Liver (tissue), 3 donors: ENCODE results near the gene PARP8.

ENCODE experiments used
- ATF3 ChIP-seq: IDR thresholded peaks from 2 replicates; pipeline ENCODE4 v1.6.1; 2016; ENCODE audit warnings: antibody characterized with exemption
- EGR1 ChIP-seq, 2 donors: IDR thresholded peaks; 2 replicates each; pipeline ENCODE4 v1.6.1; 2016 to 2018; ENCODE audit warnings: antibody characterized with exemption in 2 of 2, low read depth in 2 of 2
- GABPA ChIP-seq, 2 donors: IDR thresholded peaks in 1 of 2; conservative IDR thresholded peaks in 1 of 2; 2 replicates each; pipeline ENCODE4 v1.6.1; 2016; ENCODE audit warnings: antibody characterized with exemption in 2 of 2, mild to moderate bottlenecking in 1 of 2, moderate library complexity in 1 of 2
- JUND ChIP-seq, 2 donors: IDR thresholded peaks; 2 replicates each; pipeline ENCODE4 v1.6.1; 2016; ENCODE audit warnings: antibody characterized with exemption in 2 of 2
- RAD21 ChIP-seq, 2 donors: IDR thresholded peaks; 2 replicates each; pipeline ENCODE4 v1.6.1; 2016; ENCODE audit warnings: antibody characterized with exemption in 2 of 2, mild to moderate bottlenecking in 2 of 2
- RXRA ChIP-seq, 2 donors: IDR thresholded peaks; 2 replicates each; pipeline ENCODE4 v1.6.1; 2017 to 2018; ENCODE audit warnings: antibody characterized with exemption in 2 of 2, mild to moderate bottlenecking in 1 of 2
- SP1 ChIP-seq: IDR thresholded peaks from 2 replicates; pipeline ENCODE4 v1.6.1; 2018; ENCODE audit warnings: antibody characterized with exemption, mild to moderate bottlenecking
- TF ChIP-seq, protein P1 (sequence below): fragments of 150-350 bp; IDR thresholded peaks from 2 replicates; pipeline ENCODE4 v1.5.1; 2017; ENCODE audit warnings: improper control_type of control experiment, low read depth, low read length; ENCODE audit not compliant: missing input control
- TF ChIP-seq, protein P2 (sequence below): IDR thresholded peaks from 2 replicates; pipeline ENCODE4 v1.6.1; 2016; ENCODE audit warnings: antibody characterized with exemption, mild to moderate bottlenecking
- donor health status: healthy.
- donor health status: healthy.

DNA sequence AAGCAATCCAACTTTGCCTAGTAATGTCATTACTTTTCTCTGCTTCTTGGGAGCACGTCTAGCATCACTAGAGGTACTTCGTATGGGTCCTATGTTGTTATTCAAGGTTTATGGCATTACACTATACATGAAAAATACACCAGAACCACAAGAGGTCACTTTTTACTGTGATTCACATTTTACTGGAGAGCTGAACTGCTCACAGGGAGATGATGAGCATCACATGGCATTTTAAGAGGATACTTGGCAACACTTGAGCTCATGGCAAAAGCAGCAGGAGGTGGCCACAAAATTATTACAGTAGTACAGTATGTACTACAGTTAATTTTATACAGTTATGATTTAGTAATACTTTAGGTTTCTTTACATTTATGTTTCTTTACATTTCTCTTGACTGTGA lies 223.4 kb downstream of the PARP8 start:
- TF ChIP-seq, protein P1, sequence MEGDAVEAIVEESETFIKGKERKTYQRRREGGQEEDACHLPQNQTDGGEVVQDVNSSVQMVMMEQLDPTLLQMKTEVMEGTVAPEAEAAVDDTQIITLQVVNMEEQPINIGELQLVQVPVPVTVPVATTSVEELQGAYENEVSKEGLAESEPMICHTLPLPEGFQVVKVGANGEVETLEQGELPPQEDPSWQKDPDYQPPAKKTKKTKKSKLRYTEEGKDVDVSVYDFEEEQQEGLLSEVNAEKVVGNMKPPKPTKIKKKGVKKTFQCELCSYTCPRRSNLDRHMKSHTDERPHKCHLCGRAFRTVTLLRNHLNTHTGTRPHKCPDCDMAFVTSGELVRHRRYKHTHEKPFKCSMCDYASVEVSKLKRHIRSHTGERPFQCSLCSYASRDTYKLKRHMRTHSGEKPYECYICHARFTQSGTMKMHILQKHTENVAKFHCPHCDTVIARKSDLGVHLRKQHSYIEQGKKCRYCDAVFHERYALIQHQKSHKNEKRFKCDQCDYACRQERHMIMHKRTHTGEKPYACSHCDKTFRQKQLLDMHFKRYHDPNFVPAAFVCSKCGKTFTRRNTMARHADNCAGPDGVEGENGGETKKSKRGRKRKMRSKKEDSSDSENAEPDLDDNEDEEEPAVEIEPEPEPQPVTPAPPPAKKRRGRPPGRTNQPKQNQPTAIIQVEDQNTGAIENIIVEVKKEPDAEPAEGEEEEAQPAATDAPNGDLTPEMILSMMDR, result no peak
- TF ChIP-seq RXRA (IDR thresholded peaks at IDR 0.05) (no peak), SP1 (no peak), EGR1 (IDR thresholded peaks at IDR 0.05; ENCODE audit: low read depth in 2 of 2) (no peak), ATF3 (no peak), JUND (IDR thresholded peaks at IDR 0.05) (no peak), GABPA (IDR thresholded peaks at IDR 0.05 in 1 of 2, conservative IDR thresholded peaks at IDR 0.05 in 1 of 2) (no peak), RAD21 (IDR thresholded peaks at IDR 0.05) (no peak)
- TF ChIP-seq, protein P2, sequence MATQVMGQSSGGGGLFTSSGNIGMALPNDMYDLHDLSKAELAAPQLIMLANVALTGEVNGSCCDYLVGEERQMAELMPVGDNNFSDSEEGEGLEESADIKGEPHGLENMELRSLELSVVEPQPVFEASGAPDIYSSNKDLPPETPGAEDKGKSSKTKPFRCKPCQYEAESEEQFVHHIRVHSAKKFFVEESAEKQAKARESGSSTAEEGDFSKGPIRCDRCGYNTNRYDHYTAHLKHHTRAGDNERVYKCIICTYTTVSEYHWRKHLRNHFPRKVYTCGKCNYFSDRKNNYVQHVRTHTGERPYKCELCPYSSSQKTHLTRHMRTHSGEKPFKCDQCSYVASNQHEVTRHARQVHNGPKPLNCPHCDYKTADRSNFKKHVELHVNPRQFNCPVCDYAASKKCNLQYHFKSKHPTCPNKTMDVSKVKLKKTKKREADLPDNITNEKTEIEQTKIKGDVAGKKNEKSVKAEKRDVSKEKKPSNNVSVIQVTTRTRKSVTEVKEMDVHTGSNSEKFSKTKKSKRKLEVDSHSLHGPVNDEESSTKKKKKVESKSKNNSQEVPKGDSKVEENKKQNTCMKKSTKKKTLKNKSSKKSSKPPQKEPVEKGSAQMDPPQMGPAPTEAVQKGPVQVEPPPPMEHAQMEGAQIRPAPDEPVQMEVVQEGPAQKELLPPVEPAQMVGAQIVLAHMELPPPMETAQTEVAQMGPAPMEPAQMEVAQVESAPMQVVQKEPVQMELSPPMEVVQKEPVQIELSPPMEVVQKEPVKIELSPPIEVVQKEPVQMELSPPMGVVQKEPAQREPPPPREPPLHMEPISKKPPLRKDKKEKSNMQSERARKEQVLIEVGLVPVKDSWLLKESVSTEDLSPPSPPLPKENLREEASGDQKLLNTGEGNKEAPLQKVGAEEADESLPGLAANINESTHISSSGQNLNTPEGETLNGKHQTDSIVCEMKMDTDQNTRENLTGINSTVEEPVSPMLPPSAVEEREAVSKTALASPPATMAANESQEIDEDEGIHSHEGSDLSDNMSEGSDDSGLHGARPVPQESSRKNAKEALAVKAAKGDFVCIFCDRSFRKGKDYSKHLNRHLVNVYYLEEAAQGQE, result no peak
